Fibroblast of lung (primary cell): ENCODE results near the gene EFEMP1. TPM values are rescaled to one million over a fixed set of nuclear protein-coding genes. Genes with fewer than 3 reads are reported as not detected.

ENCODE experiments used
- DNase-seq, 2 donors: peaks; one replicate each; pipeline versions ENCODE4 v3.0.0 to v3.0.0-alpha.2; 2010; ENCODE audit warnings: low read depth in 2 of 2
- H2AFZ ChIP-seq: 2 replicates; pipeline ENCODE4 v1.5.1; 2012; ENCODE audit warnings: low read length, control low read depth, inconsistent platforms
- H3K27ac ChIP-seq: 2 replicates; pipeline ENCODE4 v1.5.1; 2011; ENCODE audit warnings: low read length, control low read depth; ENCODE audit not compliant: insufficient read depth
- H3K27me3 ChIP-seq: 2 replicates; pipeline ENCODE4 v1.5.1; 2011; ENCODE audit warnings: mild to moderate bottlenecking, low read length; ENCODE audit not compliant: control insufficient read depth, insufficient read depth
- H3K36me3 ChIP-seq: 2 replicates; pipeline ENCODE4 v1.5.1; 2011; ENCODE audit warnings: low read length; ENCODE audit not compliant: control insufficient read depth, insufficient read depth
- H3K4me1 ChIP-seq: 2 replicates; pipeline ENCODE4 v1.5.1; 2011; ENCODE audit warnings: low read length; ENCODE audit not compliant: control insufficient read depth, insufficient read depth; ENCODE audit errors: extremely low read depth
- H3K4me2 ChIP-seq: 2 replicates; pipeline ENCODE4 v1.5.1; 2011; ENCODE audit warnings: low read length, control low read depth; ENCODE audit not compliant: insufficient read depth; ENCODE audit errors: extremely low read depth
- H3K4me3 ChIP-seq, 4 experiments: fragments of 200-600 bp in 1 of 4; sonication (generic) in 1 of 4; replicated peaks in 1 of 4; 2 replicates each; pipeline ENCODE4 v1.5.1; 2011 to 2016; ENCODE audit warnings: low read length in 4 of 4, low read depth in 3 of 4, mild to moderate bottlenecking in 3 of 4, control low read depth in 2 of 4, inconsistent platforms in 1 of 4, mixed read lengths in 1 of 4; ENCODE audit not compliant: insufficient read depth in 1 of 4; ENCODE audit errors: control extremely low read depth in 1 of 4
- H3K79me2 ChIP-seq: 2 replicates; pipeline ENCODE4 v1.5.1; 2012; ENCODE audit warnings: mild to moderate bottlenecking, low read length, inconsistent platforms; ENCODE audit not compliant: control insufficient read depth, insufficient read depth
- H3K9ac ChIP-seq: 2 replicates; pipeline ENCODE4 v1.5.1; 2011; ENCODE audit warnings: mild to moderate bottlenecking, low read length, control low read depth; ENCODE audit not compliant: insufficient read depth
- H3K9me3 ChIP-seq: 2 replicates; pipeline ENCODE4 v1.5.1; 2012; ENCODE audit warnings: low read depth, low read length; ENCODE audit not compliant: control insufficient read depth, insufficient read depth
- H4K20me1 ChIP-seq: 2 replicates; pipeline ENCODE4 v1.5.1; 2011; ENCODE audit warnings: low read length; ENCODE audit not compliant: control insufficient read depth, insufficient read depth; ENCODE audit errors: extremely low read depth
- CTCF ChIP-seq, 2 donors: IDR thresholded peaks in 1 of 2; conservative IDR thresholded peaks in 1 of 2; 1 replicate in 1 of 2; 2 replicates in 1 of 2; pipeline ENCODE4 v1.5.1; 2011 to 2012; ENCODE audit warnings: low read length in 2 of 2, control low read depth in 1 of 2, inconsistent platforms in 1 of 2, low read depth in 1 of 2, mild to moderate bottlenecking in 1 of 2
- EZH2 ChIP-seq: IDR thresholded peaks from 2 replicates; pipeline ENCODE4 v1.5.1; 2012; ENCODE audit warnings: low read length, control low read depth, mild to moderate bottlenecking; ENCODE audit errors: missing control alignments
- polyA plus RNA-seq, 2 donors: library from polyadenylated mRNA; depleted of rRNA in 1 of 2; stranded (reverse) in 1 of 2; unstranded in 1 of 2; fragments of >200 nt; gene quantifications; 2 replicates each; pipeline ENCODE4 v1.2.1, GENCODE V29; 2011 to 2012; ENCODE audit warnings: missing spikeins in 1 of 2
- total RNA-seq: library from RNA; depleted of rRNA; stranded (reverse); fragments of >200 nt; gene quantifications from 2 replicates; pipeline ENCODE4 v1.2.1, GENCODE V29; 2014

EFEMP1 gene
- total and polyA plus RNA-seq, 2 donors (not counting 1 experiment from before 2014, with no cell fraction given) = 467 to 724 TPM

GRCh38 chr2:55824551-55825096 lies 99.0 kb downstream of the EFEMP1 start:
- Histone ChIP-seq H3K9me3 (no peaks in the 10 kb centered on the region), H4K20me1 (no peaks in the 10 kb centered on the region), H2AFZ (no peak overlapping the region), H3K9ac (no peak overlapping the region), H3K79me2 (no peaks in the 10 kb centered on the region), H3K27ac (no peak overlapping the region), H3K4me3 (no peak overlapping the region), H3K27me3 (no peaks in the 10 kb centered on the region), H3K4me2 (no peak overlapping the region), H3K4me1 (peaks cover 3% of the 10 kb centered on the region), H3K36me3 (no peaks in the 10 kb centered on the region)
- no peak for DNase-seq
- no peak for TF ChIP-seq CTCF (conservative IDR thresholded peaks at IDR 0.05 in 1 of 2, IDR thresholded peaks at IDR 0.05 in 1 of 2; ENCODE audit: low read depth in 1 of 2, low read length in 2 of 2)
- TF ChIP-seq EZH2 = no peak

Other genes with a start within 250 kb of the EFEMP1 start
- 14.2 and 20.0 TPM in 2 replicates for gene PNPT1, start 229.9 kb downstream of the EFEMP1 start, total RNA-seq
- gene PNPT1, start 229.9 kb downstream of the EFEMP1 start, polyA plus RNA-seq = 13.1 and 17.9 TPM in 2 replicates